GM11168 (cell line): Measurements from ENCODE around the gene MUC4.
"Not testable (repeated sequence)": the region's sequence is repeated elsewhere in the genome, so short reads cannot be mapped to it uniquely, and the experiment has no call there.

Experiments
- in situ Hi-C: fragments of 300-500 bp; cut with MboI; formaldehyde crosslinking; loops from one replicate; pipeline ENCODE4 v1.12.0; 2022; ENCODE audit warnings: low sequenced_read_pairs; ENCODE audit not compliant: unreplicated experiment

MUC4 gene

DNA sequence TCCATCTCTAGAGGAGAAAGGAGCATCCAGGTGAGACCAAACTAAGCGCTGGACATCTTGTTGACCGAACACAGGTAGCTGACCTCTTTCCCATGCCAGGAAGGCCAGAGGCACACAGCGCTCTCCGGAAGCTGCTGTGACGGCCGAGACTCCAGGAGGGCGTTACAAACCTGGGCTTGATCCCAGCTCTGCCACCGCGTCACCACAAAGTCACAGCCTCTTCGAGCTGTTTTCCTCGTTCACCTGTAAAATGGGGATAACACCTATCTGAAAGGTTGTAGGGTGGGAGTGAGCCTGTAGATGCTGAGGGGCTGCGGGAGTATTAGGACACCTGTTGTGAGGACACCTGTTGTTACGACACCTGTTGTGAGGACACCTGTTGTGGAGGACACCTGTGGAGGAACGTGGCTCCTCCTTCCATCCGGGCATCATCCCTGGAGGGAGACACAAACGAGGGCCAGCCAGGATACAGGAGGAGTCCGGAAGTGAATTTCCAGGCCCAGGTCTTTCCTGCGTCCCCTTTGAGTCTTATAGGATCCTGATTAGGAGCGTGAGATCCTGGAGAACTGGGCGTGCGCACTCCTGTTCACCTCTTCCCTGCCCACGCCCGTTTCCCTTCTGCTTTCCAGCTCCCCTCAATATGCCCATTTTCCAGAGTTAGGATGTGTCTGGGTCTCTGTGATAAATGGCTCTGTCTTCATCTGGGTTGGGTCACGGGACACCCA is 2.3 kb upstream of the MUC4 start:
- in situ Hi-C loops = no loop called here

DNA sequence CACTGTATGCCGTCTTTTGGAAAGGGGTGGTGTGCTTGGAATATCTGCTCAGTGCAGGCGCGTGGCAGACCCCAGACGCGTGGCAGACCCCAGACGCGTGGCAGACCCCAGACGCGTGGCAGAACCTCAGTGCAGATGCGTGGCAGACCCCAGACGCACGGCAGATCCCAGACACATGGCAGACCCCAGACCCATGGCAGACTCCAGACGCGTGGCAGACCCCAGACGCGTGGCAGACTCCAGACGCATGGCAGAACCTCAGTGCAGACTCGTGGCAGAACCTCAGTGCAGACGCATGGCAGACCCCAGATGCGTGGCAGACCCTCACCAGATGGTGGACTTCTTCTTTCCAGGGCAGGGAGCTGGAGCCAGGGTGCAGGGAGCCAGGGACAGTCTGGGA is 637 bp upstream of the MUC4 start:
- in situ Hi-C loops = no loop called here

DNA sequence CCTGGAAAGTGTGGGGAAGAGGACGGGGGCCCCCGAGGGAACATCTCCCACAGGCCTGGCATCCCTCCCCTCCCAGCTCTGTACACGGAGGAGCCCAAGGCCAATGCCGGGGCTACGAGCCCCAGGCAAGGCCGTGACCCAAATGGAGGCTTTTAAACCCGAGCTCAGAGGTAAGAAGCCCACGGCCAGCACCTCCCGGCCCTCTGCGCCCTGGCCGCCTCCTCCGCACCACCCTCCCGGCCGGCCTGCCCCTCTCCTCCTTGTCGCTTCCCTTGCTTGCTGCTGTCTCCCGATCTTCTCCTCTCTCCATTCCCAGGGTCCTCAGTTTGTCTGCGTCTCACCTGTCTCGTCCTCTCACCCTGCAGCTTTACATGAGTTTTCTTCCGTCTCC is 1.3 kb downstream of the MUC4 start:
- in situ Hi-C loops = no loop called here

DNA sequence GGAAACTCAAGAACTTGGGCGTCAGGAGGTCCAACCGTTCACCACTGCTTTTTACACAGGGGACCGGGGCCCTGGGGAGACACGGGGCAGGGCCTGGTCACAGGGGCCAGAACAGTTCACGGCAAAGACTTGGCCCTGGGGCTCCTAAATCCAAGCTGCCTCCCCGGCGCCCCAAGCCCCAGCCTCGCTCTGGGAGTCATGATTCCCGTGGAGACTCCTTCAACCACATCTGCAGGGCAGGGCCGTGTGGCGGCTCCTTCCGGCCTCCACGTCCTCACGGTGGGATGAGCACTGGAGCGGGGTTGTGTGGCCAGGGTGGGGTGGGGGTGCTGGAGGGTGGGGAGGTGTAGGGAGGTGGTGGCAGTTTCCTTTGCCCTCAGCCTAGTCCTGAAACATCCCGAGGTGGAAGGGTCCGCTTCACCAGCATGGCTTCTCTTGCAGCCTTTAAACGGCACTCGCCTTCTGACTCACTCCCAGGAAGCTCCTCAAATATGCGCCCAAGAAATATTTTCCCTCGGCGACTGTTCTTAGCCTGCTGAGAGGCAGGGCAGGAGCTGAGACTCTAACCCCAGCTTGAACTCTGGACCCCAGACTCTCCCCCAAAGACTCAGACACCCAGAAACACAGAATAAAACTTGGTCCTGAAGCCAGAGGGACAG is 1.8 kb downstream of the MUC4 start:
- in situ Hi-C loops = no loop called here

DNA sequence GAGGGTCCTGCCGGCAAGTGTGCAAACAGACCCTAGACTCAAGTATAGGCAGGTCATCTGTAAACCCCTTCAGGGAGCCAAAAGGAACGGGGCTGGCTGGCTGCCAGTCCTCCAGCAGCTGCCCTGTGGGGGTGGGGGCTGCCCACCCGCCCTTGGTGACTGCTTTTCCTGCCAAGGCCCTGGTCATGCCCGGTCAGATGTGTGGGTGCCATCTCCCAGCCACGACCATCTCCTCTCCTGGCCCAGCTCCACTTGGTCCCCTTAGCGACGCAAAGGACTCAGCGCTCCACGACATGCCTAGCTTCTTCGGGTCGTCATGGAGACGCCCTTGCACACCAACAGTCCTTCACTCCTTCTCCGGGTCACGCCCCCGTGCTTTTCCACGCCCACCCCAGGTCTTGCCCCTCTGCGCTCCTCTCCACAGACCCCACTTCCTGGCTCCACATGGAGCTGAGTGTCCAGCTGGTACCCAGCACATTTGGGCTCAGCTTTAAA is 2.4 kb downstream of the MUC4 start:
- in situ Hi-C loops = no loop called here

DNA sequence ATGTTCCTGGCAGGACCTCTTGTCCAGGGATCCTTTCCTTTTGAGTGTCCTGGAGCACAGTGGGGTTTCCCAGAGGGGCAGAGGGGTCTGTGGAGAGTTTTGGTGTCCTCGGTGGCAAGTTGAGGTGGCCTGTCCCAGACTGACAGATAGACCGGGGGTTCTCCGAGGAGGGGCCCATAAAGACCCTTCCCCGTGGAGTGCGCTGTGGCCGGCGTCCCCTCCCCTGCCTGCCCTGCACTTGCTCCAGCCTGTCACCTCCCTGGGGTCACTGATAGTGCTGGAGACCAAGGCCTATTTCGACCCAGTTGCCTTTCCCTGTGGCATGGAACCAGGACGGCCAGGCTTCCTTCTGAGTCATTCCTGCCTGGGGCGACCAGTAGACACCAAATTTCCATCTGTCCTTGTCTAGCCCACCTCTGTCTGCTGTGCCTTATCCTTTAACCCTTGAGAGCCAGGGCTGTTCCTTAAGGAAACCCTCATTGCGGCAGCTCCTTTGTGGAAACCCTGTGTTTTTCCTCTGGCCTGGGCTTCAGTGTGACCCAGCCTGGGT is 2.9 kb downstream of the MUC4 start:
- in situ Hi-C loops = no loop called here

DNA sequence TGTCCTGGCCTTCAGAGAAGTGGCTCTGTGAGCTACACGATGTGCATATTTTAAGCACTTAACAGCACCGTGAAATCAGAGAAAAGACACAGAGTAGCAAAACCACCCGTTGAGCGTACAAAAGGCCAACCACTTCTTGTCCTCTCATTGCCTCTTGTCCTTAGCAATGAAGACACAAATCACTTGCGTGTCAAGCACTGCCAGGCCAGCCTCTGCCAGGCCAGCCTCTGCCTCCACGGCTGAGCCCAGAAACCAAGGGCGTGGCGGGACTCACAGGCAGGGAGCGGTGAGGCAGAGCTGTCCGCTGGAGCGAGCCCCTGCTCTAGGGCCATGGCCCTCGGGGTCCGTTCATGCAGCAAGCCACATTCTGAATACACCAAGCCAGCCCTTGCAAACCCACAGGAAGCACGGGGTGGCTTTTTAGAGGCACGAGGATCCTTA is 4.0 kb downstream of the MUC4 start:
- in situ Hi-C loops = no loop called here

DNA sequence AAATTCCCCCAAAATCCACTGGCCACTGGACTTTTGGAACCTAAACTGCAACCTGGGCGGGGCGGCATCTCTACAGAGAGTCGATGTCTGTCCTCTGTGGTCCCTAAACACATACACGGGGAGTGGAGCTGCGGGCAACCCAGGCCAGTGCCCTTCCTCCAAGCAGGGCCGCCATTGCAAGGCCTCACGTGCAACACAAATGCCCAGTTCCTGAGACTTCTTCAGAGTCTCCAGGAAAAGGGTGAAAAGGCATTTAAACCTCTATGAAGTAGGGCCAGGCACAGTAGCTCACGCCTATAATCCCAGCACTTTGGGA is 4.9 kb downstream of the MUC4 start:
- in situ Hi-C loops = no loop called here

DNA sequence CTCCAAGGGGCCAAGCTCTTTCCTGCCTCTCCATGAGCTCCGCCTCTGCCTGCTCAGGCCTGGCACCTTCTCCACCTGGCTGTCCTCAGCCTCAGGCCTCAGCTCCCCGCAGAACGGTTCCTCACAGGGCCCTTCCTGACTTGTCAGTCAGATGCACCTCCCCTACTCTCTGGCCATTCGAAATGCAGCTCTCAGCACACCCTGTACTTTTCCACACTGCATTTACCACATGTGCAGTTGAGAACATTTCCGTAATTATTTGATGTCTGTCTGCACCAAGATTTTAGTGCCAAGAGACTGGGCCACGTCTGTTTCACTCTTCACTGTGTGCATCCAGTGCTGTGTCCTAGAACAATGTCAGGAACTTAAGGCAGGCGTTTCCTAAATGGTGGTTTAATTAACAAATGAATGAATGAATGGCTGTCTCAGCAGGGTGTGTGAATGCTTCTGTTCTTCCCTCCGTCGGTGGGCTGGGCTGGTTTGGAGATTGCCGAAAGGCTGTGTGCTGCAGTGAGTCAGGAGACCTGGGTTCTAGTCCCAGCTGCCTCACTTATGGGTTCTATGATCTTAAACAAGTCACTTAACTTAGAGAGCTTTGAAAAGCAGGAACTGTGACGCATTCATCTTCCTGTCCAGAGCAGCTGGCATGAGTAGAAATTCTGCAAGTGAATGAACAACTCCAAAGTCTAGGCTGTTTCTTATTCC is 5.4 kb downstream of the MUC4 start:
- in situ Hi-C loops = no loop called here

DNA sequence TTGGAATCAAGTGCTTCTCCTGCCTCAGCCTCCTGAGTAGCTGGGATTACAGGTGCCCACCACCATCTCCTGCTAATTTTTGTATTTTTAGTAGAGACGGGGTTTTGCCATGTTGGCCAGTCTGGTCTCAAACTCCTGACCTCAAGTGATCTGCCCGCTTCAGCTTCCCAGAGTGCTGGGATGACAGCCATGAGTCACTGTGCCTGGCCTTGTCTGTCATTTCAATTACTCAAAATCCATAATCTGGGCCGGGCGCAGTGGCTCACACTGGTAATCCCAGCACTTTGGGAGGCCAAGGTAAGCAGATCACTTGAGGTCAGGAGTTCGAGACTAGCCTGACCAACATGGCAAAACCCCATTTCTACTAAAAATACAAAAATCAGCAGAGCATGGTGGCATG is 6.1 kb downstream of the MUC4 start:
- in situ Hi-C loops = not testable (repeated sequence)

DNA sequence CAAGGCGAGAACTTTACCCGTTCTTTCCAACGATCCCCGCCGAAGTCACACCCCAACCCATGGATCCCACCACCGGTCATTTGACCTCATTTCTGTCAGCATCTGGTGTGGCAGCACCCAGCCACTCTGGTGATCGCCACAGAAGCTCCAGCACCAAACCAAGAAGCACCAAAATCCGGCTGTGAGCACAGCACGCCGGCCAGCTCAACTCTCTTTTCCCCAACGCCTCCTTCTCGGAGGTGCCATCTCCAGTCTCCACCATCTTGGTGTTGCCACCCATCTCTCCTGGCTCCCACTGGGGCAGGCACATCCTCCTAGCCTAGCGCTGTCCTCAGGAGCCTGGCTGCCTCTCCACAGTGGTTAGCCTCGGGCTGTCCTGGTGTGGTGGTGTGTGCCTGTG is 6.5 kb downstream of the MUC4 start:
- in situ Hi-C loops = no loop called here

DNA sequence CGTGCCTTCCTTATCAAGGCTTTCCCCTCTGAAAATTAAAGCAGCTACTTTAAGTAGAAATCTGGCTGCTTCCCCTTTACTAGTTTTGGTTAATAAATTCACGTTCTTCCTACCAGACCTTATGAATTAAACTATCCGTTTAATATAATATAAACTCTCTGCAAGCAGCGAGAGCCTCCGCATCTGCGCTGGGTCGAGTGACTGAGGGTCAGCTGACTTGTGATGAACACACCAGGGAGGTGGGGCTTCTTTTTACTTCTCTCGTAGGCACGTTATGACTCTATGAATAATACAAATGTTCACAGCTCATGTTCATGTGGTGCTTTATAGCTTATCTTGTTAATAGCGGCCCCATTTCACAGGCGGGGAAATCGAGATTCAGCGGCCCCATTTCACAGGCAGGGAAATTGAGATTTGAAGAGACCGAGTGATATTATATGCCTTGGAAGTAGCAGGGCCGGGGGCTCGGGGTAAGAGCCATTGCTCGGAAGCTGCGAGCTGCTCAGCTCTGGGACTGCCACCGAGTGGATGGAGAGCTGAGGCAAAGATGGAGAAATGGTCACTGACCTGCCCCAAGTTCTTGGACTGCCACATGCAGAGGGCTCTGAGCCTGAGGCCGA is 8.3 kb downstream of the MUC4 start:
- in situ Hi-C loops = no loop called here

DNA sequence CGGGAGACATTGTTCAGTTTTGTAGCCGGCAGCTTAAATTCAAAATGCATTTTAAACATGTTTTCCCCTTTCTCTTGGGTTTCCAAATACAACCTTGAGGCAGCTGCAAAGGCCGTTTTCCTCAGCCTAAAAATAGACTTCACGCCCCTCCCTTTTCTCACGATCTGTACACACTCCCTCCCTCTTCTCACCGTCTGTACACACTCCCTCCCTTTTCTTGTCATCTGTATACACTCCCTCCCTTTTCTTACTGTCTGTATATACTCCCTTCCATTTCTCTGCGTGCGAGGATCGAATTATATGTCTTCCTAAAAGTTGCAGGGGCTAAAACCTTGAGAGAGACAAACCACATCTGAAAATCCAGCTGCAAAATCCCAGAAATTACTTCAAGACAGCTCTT is 8.9 kb downstream of the MUC4 start:
- in situ Hi-C loops = no loop called here

DNA sequence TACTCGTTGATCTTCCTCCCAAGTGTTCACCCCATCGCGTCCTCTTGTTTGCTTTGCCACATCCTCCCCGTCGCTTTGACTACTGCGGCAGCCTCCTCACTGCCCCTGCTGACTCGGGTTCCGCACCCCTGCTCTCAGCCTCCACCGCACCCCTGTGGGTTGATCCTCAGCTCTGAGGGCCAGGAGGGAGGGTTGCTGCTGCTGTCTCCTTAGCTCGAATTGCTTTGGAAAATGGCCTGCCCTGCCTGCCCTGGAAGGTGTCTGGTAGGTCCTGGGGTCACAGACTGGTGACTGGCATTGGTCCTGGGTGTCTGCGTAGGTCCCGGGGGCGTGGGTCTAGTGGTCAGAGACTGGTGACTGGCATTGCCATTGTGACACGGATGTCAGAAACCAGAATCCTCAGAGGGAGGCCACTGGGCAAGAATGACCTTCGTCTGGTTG is 9.4 kb downstream of the MUC4 start:
- in situ Hi-C loops = no loop called here

DNA sequence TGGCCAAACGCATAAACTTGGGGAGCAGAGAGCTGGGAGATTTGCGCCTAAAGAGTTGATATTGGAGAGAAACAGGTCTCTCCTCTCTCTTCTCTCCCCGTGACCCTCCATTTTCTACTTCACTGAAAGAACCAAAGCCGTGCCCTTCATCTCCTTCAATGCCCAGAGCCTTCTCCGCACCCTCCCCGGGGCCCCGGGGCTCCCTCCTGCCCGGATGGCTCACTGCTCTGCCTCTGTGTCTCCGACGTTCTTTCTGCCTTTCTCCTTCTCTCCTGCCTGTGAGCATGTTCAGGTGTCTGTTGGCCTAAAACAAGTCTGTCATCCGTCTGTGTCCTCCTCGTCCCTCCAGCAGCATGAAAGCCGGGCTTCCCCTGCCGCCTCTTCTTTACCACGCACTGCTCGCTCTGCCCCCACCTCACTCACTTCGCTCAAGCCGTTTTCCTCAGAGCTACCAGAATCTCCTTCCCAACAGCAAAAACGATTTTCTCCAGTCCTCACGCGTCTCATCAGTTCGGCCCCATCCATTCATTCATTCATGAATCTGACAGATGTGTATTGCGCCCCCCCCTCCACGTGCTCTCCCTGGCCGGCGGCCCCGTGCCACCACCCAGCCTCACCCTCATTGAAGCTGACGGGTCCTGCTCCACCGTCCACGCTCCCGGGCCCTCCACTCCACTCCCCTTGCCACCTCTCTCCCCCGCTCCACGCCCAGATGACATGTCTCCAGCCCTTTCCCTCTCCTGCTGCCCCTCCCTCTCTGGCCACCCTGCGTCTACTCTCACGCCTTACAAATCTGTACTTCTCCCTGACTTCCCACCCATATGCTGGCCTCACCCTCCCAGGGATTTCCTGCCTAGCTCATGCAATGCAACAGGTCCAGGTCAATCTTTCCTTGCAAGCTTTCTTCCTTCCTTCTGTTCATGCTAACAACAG is 10.2 kb downstream of the MUC4 start:
- in situ Hi-C loops = no loop called here

DNA sequence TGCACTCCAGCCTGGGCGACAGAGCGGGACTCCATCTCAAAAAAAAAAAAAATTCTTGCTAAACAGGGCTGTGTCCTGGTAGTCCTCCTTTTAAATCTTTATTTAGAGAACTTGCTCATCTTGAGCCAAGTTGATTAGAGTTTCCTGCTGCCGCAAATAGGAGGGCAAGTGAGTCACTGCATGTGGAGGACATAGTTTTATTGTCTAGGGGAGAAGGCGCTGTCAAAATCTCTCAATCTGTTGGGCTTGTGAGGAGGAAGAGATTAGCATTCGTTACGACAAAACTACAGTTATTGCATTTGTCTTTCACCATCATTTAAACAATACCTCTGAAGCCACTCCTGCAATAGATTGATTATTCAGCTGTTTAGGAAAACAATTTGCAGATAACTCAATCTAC is 11.5 kb downstream of the MUC4 start:
- in situ Hi-C loops = no loop called here

DNA sequence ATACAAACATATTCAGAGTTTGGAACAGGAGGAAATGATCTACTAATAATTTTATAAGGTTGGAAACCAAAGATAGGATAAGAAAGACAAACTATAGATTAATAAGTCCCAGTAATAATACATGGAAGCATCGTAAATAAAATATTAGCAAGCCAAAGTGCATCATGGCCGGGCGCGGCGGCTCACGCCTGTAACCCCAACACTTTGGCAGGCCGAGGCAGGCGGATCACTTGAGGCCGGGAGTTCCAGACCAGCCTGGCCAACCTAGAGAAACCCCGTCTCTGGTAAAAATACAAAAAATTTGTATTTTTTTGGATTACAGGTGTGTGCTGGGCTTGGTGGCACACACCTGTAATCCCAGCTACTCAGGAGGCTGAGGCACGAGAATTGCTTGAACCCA is 14.9 kb downstream of the MUC4 start:
- in situ Hi-C loops = no loop called here

DNA sequence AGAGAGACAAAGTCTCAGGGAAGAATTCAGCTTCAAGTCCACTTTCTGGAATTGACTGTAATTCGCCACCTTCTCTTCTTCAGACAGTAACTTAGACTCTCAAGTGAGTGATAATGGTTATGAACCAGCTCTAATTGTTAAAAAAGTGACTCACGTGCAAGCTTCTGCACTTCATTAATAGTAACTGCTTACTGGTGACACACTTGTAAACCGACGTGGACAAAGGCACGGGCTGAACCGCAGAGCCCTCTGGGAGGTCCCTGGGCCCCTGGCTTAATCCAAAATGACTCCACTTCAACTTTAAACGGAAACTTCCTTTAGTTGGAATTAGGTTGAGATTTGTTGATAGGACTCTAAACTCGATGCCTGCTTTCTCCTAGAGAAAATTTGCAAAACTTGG is 17.0 kb downstream of the MUC4 start:
- in situ Hi-C loops = no loop called here

DNA sequence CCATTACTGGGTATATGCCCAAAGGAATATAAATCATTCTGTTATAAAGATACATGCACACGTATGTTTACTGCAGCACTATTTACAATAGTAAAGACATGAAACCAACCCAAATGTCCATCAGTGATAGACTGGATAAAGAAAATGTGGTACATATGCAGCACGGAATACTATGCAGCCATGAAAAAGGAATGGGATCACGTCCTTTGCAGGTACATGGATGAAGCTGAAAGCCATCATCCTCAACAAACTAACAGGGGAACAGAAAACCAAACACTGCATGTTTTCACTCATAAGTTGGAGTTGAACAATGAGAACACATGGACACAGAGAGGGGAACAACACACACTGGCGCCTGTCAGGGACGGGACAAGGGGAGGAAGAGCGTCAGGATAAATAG is 19.1 kb downstream of the MUC4 start:
- in situ Hi-C loops = not testable (repeated sequence)

DNA sequence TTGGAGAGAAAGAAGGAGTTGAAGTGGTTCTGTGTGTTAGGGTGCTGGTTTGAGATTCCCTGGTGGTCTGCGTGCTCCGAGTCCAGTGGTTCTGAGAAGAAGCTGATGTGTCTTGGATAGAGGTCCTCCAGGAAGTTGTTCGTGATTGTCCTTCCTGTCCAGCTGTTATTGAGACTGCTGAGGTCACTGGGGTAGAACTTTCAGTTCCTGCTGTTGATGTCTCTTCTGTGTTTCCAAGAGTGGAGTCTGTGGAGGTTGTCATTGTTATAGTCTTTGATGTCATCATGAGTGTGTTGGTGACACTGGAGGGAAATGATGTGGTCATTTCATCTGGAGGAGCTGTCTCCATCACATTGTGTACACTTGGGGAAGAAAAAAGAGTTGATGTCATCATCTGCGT is 20.8 kb downstream of the MUC4 start:
- in situ Hi-C loops = no loop called here
